RWPE2 (cell line): Measurements from ENCODE around the gene SUFU.

Source experiments
- ATAC-seq: fragments of 200-7000 bp; cut with Tn5 transposase; 3 replicates; pipeline ENCODE4 v1.9.1; 2021; ENCODE audit warnings: low read depth
- DNase-seq: peaks from one replicate; pipeline ENCODE4 v3.0.0-alpha.2; 2020; ENCODE audit warnings: low spot score
- H3K27ac ChIP-seq: fragments of 450-650 bp; 2 replicates; pipeline ENCODE4 v1.5.1; 2017; ENCODE audit warnings: mild to moderate bottlenecking; ENCODE audit not compliant: poor library complexity, severe bottlenecking
- H3K27me3 ChIP-seq: fragments of 250-450 bp; sonication (Bioruptor Pico); 2 replicates; pipeline ENCODE4 v1.5.1; 2021; ENCODE audit warnings: mild to moderate bottlenecking, moderate library complexity; ENCODE audit not compliant: insufficient read depth, poor library complexity, severe bottlenecking
- H3K36me3 ChIP-seq: fragments of 250-450 bp; sonication (Bioruptor Pico); 2 replicates; pipeline ENCODE4 v1.5.1; 2020; ENCODE audit warnings: low read depth, mild to moderate bottlenecking, moderate library complexity
- H3K4me1 ChIP-seq: fragments of 250-450 bp; sonication (Bioruptor Pico); 2 replicates; pipeline ENCODE4 v1.5.1; 2021; ENCODE audit warnings: mild to moderate bottlenecking, moderate library complexity; ENCODE audit not compliant: insufficient read depth, poor library complexity, severe bottlenecking
- H3K4me3 ChIP-seq: fragments of 250-450 bp; sonication (Bioruptor Pico); 2 replicates; pipeline ENCODE4 v1.5.1; 2021; ENCODE audit warnings: mild to moderate bottlenecking, moderate library complexity; ENCODE audit not compliant: severe bottlenecking
- H3K9me3 ChIP-seq: fragments of 250-450 bp; sonication (Bioruptor Pico); 2 replicates; pipeline ENCODE4 v1.5.1; 2021; ENCODE audit warnings: mild to moderate bottlenecking, moderate library complexity; ENCODE audit not compliant: severe bottlenecking
- TF ChIP-seq, protein P1 (sequence below): fragments of 450-650 bp; IDR thresholded peaks from one replicate; pipeline ENCODE4 v1.5.1; 2017; ENCODE audit warnings: mild to moderate bottlenecking, moderate library complexity; ENCODE audit not compliant: poor library complexity, severe bottlenecking

SUFU gene

DNA sequence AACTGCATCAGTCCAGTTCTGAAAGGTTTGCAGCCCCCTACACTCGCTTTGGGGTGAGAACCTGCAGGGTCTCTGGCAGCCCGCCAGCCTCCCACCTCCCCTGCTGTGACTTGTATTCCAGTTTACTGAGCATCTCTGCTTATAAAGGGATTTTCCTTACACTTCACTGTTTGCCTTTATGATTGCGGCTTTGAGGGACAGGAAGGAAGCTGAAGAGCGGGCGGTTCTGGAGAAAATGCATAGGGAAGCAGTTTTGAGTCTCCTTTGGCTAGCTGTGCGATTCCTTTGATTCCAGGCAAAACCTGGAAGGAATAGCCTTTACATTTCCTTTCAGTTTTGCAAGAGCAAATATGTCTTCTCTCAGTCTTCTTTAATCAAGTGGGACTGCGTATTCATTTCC is 75.6 kb downstream of the SUFU start:
- TF ChIP-seq, protein P1, sequence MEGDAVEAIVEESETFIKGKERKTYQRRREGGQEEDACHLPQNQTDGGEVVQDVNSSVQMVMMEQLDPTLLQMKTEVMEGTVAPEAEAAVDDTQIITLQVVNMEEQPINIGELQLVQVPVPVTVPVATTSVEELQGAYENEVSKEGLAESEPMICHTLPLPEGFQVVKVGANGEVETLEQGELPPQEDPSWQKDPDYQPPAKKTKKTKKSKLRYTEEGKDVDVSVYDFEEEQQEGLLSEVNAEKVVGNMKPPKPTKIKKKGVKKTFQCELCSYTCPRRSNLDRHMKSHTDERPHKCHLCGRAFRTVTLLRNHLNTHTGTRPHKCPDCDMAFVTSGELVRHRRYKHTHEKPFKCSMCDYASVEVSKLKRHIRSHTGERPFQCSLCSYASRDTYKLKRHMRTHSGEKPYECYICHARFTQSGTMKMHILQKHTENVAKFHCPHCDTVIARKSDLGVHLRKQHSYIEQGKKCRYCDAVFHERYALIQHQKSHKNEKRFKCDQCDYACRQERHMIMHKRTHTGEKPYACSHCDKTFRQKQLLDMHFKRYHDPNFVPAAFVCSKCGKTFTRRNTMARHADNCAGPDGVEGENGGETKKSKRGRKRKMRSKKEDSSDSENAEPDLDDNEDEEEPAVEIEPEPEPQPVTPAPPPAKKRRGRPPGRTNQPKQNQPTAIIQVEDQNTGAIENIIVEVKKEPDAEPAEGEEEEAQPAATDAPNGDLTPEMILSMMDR: no peak
- Histone ChIP-seq H3K4me1 (no peaks in the 10 kb centered on the region), H3K27ac (no peak overlapping the region), H3K36me3 (no peaks in the 10 kb centered on the region; the same call in 1 of the 2 replicates), H3K4me3 (no peak overlapping the region), H3K27me3 (no peaks in the 10 kb centered on the region), H3K9me3 (no peaks in the 10 kb centered on the region)
- ATAC-seq: no peak
- DNase-seq: no peak

DNA sequence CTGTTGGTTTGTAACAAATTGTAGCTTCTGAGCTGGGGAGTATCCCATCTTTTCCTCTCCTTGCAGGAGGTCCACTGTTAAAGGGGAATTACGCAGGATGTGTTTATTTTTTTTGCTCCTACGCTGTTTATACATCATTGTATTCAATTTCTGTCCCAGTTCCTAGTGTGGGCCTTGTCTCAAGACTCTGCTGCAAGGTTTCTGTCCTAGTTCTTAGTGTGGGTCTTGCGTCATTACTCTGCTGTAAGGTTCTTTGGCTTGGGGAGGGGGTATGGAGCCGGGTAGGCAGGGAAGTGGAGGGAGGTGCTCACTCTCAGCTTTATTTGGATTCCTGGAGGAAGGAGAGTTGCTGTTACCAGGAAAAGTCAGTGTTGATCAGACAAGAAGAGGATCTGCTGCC is 76.5 kb downstream of the SUFU start:
- H3K36me3 ChIP-seq: no peaks in the 10 kb centered on the region; the same call in 1 of the 2 replicates
- H3K4me1 ChIP-seq: no peaks in the 10 kb centered on the region
- H3K27ac ChIP-seq: no peak overlapping the region
- no peaks in the 10 kb centered on the region for H3K9me3 ChIP-seq
- no peaks in the 10 kb centered on the region for H3K27me3 ChIP-seq
- no peak overlapping the region for H3K4me3 ChIP-seq
- TF ChIP-seq, protein P1: no peak
- DNase-seq: no peak
- no peak for ATAC-seq

DNA sequence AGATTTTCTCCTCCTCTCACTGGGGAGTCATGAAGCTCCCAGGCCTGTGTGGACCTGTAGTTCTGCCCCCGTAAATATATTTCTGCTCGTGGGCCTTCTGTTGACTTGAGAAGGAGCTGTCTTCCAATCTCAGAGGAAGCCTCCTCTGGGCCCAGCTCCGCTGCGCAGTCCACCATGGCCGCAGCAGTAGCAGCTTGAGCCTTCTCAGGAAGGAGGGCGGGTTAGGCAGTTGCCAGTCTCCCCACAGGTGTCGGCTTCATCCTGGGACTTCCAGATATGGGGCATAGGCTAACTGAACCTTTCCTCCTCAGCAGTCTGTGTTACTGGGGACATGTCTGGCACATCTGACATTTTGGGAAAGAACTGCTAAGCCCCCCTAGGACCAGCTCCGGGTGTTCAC is 77.6 kb downstream of the SUFU start:
- TF ChIP-seq, protein P1: no peak
- DNase-seq: no peak

DNA sequence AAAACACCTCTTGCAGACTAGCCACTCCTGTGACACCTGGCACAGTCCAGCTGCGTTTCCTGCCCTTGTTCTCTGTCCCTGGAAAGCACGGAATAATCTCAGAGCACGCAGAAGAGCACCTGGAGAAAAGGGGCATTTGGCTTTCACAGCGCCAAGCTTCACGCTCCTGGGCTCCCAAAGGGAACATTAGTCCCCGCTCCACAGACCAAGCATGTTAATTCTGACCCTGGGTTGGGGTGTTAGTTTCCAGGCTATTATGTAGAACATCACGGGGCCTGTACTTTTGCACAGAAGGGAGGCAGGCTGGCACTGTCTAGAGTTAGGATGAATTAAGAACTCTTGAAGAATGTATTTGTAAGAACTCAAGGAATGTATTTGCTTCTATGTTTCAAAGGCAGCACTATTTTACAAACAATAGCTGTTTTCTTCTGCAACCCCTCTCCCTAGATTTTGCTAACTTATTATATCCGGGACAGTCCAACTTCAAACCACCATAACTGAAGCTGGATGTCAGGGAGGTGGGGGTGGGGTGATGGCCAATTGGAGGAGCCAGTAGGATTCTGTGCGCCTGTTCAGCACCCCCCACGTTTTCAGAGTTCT is 78.3 kb downstream of the SUFU start:
- DNase-seq: no peak
- H3K27me3 ChIP-seq: no peaks in the 10 kb centered on the region
- no peaks in the 10 kb centered on the region for H3K4me1 ChIP-seq
- H3K9me3 ChIP-seq: no peaks in the 10 kb centered on the region
- H3K4me3 ChIP-seq: no peak overlapping the region
- no peak for ATAC-seq
- TF ChIP-seq, protein P1: no peak
- H3K27ac ChIP-seq: no peak overlapping the region
- H3K36me3 ChIP-seq: no peaks in the 10 kb centered on the region

More for the DNA sequence above, 77.6 kb downstream of the SUFU start:
- H3K27ac ChIP-seq: no peak overlapping the region
- no peaks in the 10 kb centered on the region; the same call in 1 of the 2 replicates for H3K36me3 ChIP-seq
- H3K27me3 ChIP-seq: no peaks in the 10 kb centered on the region
- ATAC-seq: no peak
- H3K9me3 ChIP-seq: no peaks in the 10 kb centered on the region
- H3K4me1 ChIP-seq: no peaks in the 10 kb centered on the region
- H3K4me3 ChIP-seq: no peak overlapping the region
